Occipital lobe (tissue), 2 donors: Measurements from ENCODE around the gene PDZRN3. TPM values are rescaled to one million over a fixed set of nuclear protein-coding genes. Genes with fewer than 3 reads are reported as not detected.
A peak's percentile ranks its signal among the peaks of the same experiment; 100 is the strongest.

Experiments
- DNase-seq: peaks from one replicate; lab custom pipeline; 2025; lab: John Stamatoyannopoulos, UW
- total RNA-seq: library from RNA; depleted of rRNA; stranded (reverse); fragments of >200 nt; gene quantifications from one replicate; pipeline ENCODE4 v1.2.3, GENCODE V29; 2014

Gene PDZRN3
- total RNA-seq, 1 donor from 2014 or later, result 59.3 TPM

GRCh38 chr3:73525591-73525990, 99.2 kb downstream of the PDZRN3 start:
- DNase-seq, result no peak

GRCh38 chr3:73523661-73524060, 101.1 kb downstream of the PDZRN3 start:
- DNase-seq, result no peak

- no peak for DNase-seq
Observed at GRCh38 chr3:73521734-73522336, 102.9 kb downstream of the PDZRN3 start.

GRCh38 chr3:73520931-73521461, 103.7 kb downstream of the PDZRN3 start:
- peak; percentile 67 for DNase-seq

GRCh38 chr3:73516631-73517030, 108.1 kb downstream of the PDZRN3 start:
- no peak for DNase-seq

- no peak for DNase-seq
Observed at GRCh38 chr3:73513260-73513659, 111.5 kb downstream of the PDZRN3 start.

GRCh38 chr3:73511571-73512525, 112.9 kb downstream of the PDZRN3 start:
- no peak for DNase-seq

GRCh38 chr3:73510784-73511183, 114.0 kb downstream of the PDZRN3 start:
- DNase-seq, result no peak

- DNase-seq, result no peak
Observed at GRCh38 chr3:73510334-73510733, 114.4 kb downstream of the PDZRN3 start.

- DNase-seq, result no peak
Observed at GRCh38 chr3:73509816-73510215, 114.9 kb downstream of the PDZRN3 start.

GRCh38 chr3:73509066-73509465, 115.7 kb downstream of the PDZRN3 start:
- no peak for DNase-seq

- DNase-seq, result no peak
Observed at GRCh38 chr3:73508330-73508954, 116.3 kb downstream of the PDZRN3 start.

GRCh38 chr3:73504852-73505251, 119.9 kb downstream of the PDZRN3 start:
- no peak for DNase-seq

- no peak for DNase-seq
Observed at GRCh38 chr3:73504239-73504638, 120.5 kb downstream of the PDZRN3 start.

- no peak for DNase-seq
Observed at GRCh38 chr3:73503781-73504180, 121.0 kb downstream of the PDZRN3 start.

GRCh38 chr3:73502609-73503583, 121.8 kb downstream of the PDZRN3 start:
- DNase-seq, result peak; percentile 25

GRCh38 chr3:73500321-73500720, 124.4 kb downstream of the PDZRN3 start:
- no peak for DNase-seq

- no peak for DNase-seq
Observed at GRCh38 chr3:73499787-73500186, 125.0 kb downstream of the PDZRN3 start.

GRCh38 chr3:73498764-73499622, 125.7 kb downstream of the PDZRN3 start:
- DNase-seq, result no peak
